K562 (cell line): Measurements from ENCODE around the gene PRR14. TPM values are rescaled to one million over a fixed set of nuclear protein-coding genes. Genes with fewer than 3 reads are reported as not detected.
A peak's percentile ranks its signal among the peaks of the same experiment; 100 is the strongest.

ENCODE experiments used
- BRD9 ChIP-seq: fragments of 450-650 bp; IDR thresholded peaks from 2 replicates; pipeline ENCODE4 v1.6.1; 2018; ENCODE audit warnings: low read depth; ENCODE audit not compliant: partially characterized antibody
- GABPB1 ChIP-seq: sonication (generic); formaldehyde crosslinking; IDR thresholded peaks from 2 replicates; pipeline ENCODE4 v1.8.0; 2022; ENCODE audit warnings: mild to moderate bottlenecking, missing genetic modification reagents
- HDAC1 ChIP-seq, 2 experiments: fragments of 450-650 bp; IDR thresholded peaks; 2 replicates each; pipeline ENCODE4 v1.6.1; 2016 to 2017; ENCODE audit warnings: inconsistent platforms in 1 of 2, mild to moderate bottlenecking in 1 of 2, moderate library complexity in 1 of 2
- KAT2B ChIP-seq: IDR thresholded peaks from one replicate; pipeline ENCODE4 v1.6.1; 2012; ENCODE audit warnings: low read depth, mild to moderate bottlenecking, control low read depth, inconsistent platforms, low read length, moderate library complexity
- KDM1A ChIP-seq, 2 experiments: fragments of 450-650 bp; IDR thresholded peaks; 2 replicates each; pipeline ENCODE4 v1.6.1; 2016; ENCODE audit warnings: mild to moderate bottlenecking in 2 of 2
- LARP7 ChIP-seq: fragments of 450-650 bp; IDR thresholded peaks from 2 replicates; pipeline ENCODE4 v1.6.1; 2016
- MCM2 ChIP-seq: fragments of 450-650 bp; IDR thresholded peaks from 2 replicates; pipeline ENCODE4 v1.6.1; 2017; ENCODE audit warnings: low read depth, mild to moderate bottlenecking
- MCM5 ChIP-seq: fragments of 450-650 bp; IDR thresholded peaks from 2 replicates; pipeline ENCODE4 v1.6.1; 2016; ENCODE audit warnings: low read depth
- MEF2A ChIP-seq: IDR thresholded peaks from 2 replicates; pipeline ENCODE4 v1.6.1; 2011; ENCODE audit warnings: low read depth, mild to moderate bottlenecking, low read length, moderate library complexity; ENCODE audit not compliant: control insufficient read depth
- ZNF324 ChIP-seq: fragments of 250-450 bp; sonication (Bioruptor Pico); IDR thresholded peaks from 2 replicates; pipeline ENCODE4 v1.4.0; 2020; ENCODE audit warnings: mild to moderate bottlenecking
- ZNF778 ChIP-seq: fragments of 450-650 bp; formaldehyde crosslinking; IDR thresholded peaks from 2 replicates; pipeline ENCODE4 v1.4.0; 2020; ENCODE audit warnings: mild to moderate bottlenecking, moderate library complexity
- polyA plus RNA-seq, 8 experiments: library from polyadenylated mRNA; depleted of rRNA in 4 of 8; stranded (reverse) in 5 of 8; unstranded in 3 of 8; fragments of >200 nt; fragmentation: Nextera tagmentation in 2 of 8; fragmentation: Illumina TruSeq in 1 of 8; extraction: Ambion mirVana in 2 of 8; extraction: Trizol in 1 of 8; gene quantifications; 2 replicates each; pipeline versions ENCODE4 v1.2.1 to v1.2.3, GENCODE V29; 2011 to 2014; ENCODE audit warnings: inconsistent platforms in 1 of 8, missing spikeins in 1 of 8
- total RNA-seq, 7 experiments: library from RNA; depleted of rRNA in 6 of 7; stranded (reverse); fragments of >200 nt in 6 of 7; fragmentation: Illumina TruSeq in 2 of 7; extraction: Trizol in 2 of 7; gene quantifications; 2 replicates each; pipeline versions ENCODE4 v1.2.1 to v1.2.3, GENCODE V29; 2011 to 2021; ENCODE audit warnings: low replicate concordance in 1 of 7
- TF ChIP-seq, protein P1 (sequence below): fragments of 450-650 bp; IDR thresholded peaks from 2 replicates; pipeline ENCODE4 v1.6.1; 2016; ENCODE audit warnings: mild to moderate bottlenecking, moderate library complexity
- TF ChIP-seq, protein P2 (sequence below): fragments of 450-650 bp; IDR thresholded peaks from 2 replicates; pipeline ENCODE4 v1.6.1; 2017; ENCODE audit warnings: antibody characterized with exemption

The PRR14 gene
- total and polyA plus RNA-seq, 9 of the 15 experiments (the other 6 are each of a cell fraction or from before 2014, with no cell fraction given): 2.2 to 63.1 (median 11.5) TPM

DNA sequence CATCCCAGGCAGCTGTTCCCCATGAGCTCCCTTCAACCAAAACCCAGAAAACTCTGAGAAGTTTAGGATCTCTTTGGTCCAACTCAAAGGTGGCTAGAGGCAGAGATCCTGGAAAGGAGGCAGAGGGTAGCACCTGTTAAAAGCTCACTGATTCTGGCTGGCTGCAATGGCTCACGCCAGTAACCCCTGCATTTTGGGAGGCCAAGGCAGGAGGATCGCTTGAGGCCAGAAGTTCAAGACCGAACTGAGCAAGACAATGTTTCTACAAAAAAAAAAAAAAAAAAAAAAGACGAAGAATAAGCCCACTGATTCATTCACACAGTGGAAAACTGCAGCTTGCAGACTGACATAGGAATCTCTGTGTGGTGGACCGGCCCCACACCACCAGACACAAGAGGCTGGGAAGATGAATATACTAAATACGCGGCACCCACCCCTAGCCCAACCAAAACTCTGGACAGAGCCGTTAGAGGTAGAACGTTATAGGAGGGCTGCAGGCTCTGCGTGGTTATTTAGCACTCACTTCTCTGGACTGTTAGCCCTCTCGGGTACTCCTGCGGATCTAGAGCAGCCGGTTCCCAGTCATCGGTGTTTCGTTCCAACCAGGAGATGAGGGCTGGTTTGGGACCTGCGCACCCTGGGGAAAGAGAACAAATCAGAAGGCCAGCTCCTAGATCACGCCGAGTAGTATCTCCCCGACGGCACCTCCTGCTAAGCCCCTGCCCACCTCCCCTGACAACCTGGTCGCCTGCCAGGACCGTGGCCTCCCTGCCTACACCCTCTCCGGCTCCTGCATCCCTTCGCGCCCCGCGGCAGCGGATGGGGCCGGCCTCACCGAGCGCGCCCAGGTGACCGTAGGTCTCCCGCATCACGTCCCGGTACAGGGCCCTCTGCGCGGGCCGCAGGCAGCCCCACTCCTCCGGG, 41.5 kb upstream of the PRR14 start (continued):
- TF ChIP-seq, protein P1, sequence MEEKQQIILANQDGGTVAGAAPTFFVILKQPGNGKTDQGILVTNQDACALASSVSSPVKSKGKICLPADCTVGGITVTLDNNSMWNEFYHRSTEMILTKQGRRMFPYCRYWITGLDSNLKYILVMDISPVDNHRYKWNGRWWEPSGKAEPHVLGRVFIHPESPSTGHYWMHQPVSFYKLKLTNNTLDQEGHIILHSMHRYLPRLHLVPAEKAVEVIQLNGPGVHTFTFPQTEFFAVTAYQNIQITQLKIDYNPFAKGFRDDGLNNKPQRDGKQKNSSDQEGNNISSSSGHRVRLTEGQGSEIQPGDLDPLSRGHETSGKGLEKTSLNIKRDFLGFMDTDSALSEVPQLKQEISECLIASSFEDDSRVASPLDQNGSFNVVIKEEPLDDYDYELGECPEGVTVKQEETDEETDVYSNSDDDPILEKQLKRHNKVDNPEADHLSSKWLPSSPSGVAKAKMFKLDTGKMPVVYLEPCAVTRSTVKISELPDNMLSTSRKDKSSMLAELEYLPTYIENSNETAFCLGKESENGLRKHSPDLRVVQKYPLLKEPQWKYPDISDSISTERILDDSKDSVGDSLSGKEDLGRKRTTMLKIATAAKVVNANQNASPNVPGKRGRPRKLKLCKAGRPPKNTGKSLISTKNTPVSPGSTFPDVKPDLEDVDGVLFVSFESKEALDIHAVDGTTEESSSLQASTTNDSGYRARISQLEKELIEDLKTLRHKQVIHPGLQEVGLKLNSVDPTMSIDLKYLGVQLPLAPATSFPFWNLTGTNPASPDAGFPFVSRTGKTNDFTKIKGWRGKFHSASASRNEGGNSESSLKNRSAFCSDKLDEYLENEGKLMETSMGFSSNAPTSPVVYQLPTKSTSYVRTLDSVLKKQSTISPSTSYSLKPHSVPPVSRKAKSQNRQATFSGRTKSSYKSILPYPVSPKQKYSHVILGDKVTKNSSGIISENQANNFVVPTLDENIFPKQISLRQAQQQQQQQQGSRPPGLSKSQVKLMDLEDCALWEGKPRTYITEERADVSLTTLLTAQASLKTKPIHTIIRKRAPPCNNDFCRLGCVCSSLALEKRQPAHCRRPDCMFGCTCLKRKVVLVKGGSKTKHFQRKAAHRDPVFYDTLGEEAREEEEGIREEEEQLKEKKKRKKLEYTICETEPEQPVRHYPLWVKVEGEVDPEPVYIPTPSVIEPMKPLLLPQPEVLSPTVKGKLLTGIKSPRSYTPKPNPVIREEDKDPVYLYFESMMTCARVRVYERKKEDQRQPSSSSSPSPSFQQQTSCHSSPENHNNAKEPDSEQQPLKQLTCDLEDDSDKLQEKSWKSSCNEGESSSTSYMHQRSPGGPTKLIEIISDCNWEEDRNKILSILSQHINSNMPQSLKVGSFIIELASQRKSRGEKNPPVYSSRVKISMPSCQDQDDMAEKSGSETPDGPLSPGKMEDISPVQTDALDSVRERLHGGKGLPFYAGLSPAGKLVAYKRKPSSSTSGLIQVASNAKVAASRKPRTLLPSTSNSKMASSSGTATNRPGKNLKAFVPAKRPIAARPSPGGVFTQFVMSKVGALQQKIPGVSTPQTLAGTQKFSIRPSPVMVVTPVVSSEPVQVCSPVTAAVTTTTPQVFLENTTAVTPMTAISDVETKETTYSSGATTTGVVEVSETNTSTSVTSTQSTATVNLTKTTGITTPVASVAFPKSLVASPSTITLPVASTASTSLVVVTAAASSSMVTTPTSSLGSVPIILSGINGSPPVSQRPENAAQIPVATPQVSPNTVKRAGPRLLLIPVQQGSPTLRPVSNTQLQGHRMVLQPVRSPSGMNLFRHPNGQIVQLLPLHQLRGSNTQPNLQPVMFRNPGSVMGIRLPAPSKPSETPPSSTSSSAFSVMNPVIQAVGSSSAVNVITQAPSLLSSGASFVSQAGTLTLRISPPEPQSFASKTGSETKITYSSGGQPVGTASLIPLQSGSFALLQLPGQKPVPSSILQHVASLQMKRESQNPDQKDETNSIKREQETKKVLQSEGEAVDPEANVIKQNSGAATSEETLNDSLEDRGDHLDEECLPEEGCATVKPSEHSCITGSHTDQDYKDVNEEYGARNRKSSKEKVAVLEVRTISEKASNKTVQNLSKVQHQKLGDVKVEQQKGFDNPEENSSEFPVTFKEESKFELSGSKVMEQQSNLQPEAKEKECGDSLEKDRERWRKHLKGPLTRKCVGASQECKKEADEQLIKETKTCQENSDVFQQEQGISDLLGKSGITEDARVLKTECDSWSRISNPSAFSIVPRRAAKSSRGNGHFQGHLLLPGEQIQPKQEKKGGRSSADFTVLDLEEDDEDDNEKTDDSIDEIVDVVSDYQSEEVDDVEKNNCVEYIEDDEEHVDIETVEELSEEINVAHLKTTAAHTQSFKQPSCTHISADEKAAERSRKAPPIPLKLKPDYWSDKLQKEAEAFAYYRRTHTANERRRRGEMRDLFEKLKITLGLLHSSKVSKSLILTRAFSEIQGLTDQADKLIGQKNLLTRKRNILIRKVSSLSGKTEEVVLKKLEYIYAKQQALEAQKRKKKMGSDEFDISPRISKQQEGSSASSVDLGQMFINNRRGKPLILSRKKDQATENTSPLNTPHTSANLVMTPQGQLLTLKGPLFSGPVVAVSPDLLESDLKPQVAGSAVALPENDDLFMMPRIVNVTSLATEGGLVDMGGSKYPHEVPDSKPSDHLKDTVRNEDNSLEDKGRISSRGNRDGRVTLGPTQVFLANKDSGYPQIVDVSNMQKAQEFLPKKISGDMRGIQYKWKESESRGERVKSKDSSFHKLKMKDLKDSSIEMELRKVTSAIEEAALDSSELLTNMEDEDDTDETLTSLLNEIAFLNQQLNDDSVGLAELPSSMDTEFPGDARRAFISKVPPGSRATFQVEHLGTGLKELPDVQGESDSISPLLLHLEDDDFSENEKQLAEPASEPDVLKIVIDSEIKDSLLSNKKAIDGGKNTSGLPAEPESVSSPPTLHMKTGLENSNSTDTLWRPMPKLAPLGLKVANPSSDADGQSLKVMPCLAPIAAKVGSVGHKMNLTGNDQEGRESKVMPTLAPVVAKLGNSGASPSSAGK: peak; percentile 33; the same call in 1 of the 2 replicates
- TF ChIP-seq, protein P2, sequence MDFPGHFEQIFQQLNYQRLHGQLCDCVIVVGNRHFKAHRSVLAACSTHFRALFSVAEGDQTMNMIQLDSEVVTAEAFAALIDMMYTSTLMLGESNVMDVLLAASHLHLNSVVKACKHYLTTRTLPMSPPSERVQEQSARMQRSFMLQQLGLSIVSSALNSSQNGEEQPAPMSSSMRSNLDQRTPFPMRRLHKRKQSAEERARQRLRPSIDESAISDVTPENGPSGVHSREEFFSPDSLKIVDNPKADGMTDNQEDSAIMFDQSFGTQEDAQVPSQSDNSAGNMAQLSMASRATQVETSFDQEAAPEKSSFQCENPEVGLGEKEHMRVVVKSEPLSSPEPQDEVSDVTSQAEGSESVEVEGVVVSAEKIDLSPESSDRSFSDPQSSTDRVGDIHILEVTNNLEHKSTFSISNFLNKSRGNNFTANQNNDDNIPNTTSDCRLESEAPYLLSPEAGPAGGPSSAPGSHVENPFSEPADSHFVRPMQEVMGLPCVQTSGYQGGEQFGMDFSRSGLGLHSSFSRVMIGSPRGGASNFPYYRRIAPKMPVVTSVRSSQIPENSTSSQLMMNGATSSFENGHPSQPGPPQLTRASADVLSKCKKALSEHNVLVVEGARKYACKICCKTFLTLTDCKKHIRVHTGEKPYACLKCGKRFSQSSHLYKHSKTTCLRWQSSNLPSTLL: no peak
- no peak for TF ChIP-seq MCM2
- TF ChIP-seq MEF2A: no peak
- no peak for TF ChIP-seq BRD9
- TF ChIP-seq ZNF778: no peak
- TF ChIP-seq KAT2B: no peak
- TF ChIP-seq HDAC1 (IDR thresholded peaks at IDR 0.05): peak in 1 of 2 experiments; percentile 33; a peak in 1 of 4 replicates
- TF ChIP-seq GABPB1: peak; percentile 30; the same call in 1 of the 2 replicates
- TF ChIP-seq ZNF324 (CRISPR knock-in tag): no peak
- no peak for TF ChIP-seq LARP7
- TF ChIP-seq KDM1A (IDR thresholded peaks at IDR 0.05): peak in 1 of 2 experiments; percentile 40; a peak in 1 of 4 replicates
- no peak for TF ChIP-seq MCM5
